HL-60 (cell line): Measurements from ENCODE around the gene FLT4.

ENCODE experiments used
- DNase-seq, 2 experiments: peaks; one replicate each; pipeline ENCODE4 v3.0.0-alpha.2; 2010 to 2020; ENCODE audit warnings: low read depth in 1 of 2, low spot score in 1 of 2
- H3K27ac ChIP-seq: fragments of 250-450 bp; sonication (Bioruptor Pico); replicated peaks from 2 replicates; pipeline ENCODE4 v1.5.1; 2020; ENCODE audit warnings: mild to moderate bottlenecking, moderate library complexity
- H3K27me3 ChIP-seq: fragments of 250-450 bp; sonication (Bioruptor Pico); 2 replicates; pipeline ENCODE4 v1.5.1; 2021; ENCODE audit warnings: mild to moderate bottlenecking, moderate library complexity; ENCODE audit not compliant: insufficient read depth, poor library complexity, severe bottlenecking
- H3K4me3 ChIP-seq: replicated peaks from 2 replicates; pipeline ENCODE4 v1.5.1; 2011; ENCODE audit warnings: mild to moderate bottlenecking, control low read depth, low read length; ENCODE audit not compliant: insufficient read depth
- CTCF ChIP-seq: IDR thresholded peaks from one replicate; pipeline ENCODE4 v1.5.1; 2011; ENCODE audit warnings: low read length, control low read depth, inconsistent platforms; ENCODE audit not compliant: insufficient read depth
- GABPA ChIP-seq: IDR thresholded peaks from 2 replicates; pipeline ENCODE4 v1.6.1; 2012; ENCODE audit warnings: low read depth
- POLR2AphosphoS5 ChIP-seq: IDR thresholded peaks from 2 replicates; pipeline ENCODE4 v1.6.1; 2012; ENCODE audit warnings: low read depth
- REST ChIP-seq: IDR thresholded peaks from 2 replicates; pipeline ENCODE4 v1.6.1; 2012; ENCODE audit warnings: low read depth; ENCODE audit not compliant: insufficient replicate concordance
- SPI1 ChIP-seq: IDR thresholded peaks from 2 replicates; pipeline ENCODE4 v1.6.1; 2012; ENCODE audit warnings: low read depth, mild to moderate bottlenecking, borderline replicate concordance

FLT4 gene

GRCh38 chr5:180692429-180692828 is 43.0 kb upstream of the FLT4 start:
- TF ChIP-seq SPI1 (no peak), REST (no peak), CTCF (no peak), GABPA (no peak), POLR2AphosphoS5 (no peak)
- H3K4me3 ChIP-seq = no peak overlapping the region
- no peak for DNase-seq
- H3K27me3 ChIP-seq = no peaks in the 10 kb centered on the region
- H3K27ac ChIP-seq = no peak overlapping the region

GRCh38 chr5:180691046-180691445 is 41.6 kb upstream of the FLT4 start:
- TF ChIP-seq REST = no peak
- TF ChIP-seq POLR2AphosphoS5 = no peak
- TF ChIP-seq CTCF = no peak
- TF ChIP-seq GABPA = no peak
- no peak for TF ChIP-seq SPI1
- Histone ChIP-seq H3K27ac (no peak overlapping the region), H3K4me3 (no peak overlapping the region), H3K27me3 (no peaks in the 10 kb centered on the region)
- DNase-seq = no peak

- no peak overlapping the region for H3K4me3 ChIP-seq
- H3K27me3 ChIP-seq = no peaks in the 10 kb centered on the region
- no peak for DNase-seq
- TF ChIP-seq POLR2AphosphoS5 (no peak), REST (no peak), SPI1 (no peak), GABPA (no peak), CTCF (no peak)
- no peak overlapping the region for H3K27ac ChIP-seq
Measured at GRCh38 chr5:180690562-180690961, 41.2 kb upstream of the FLT4 start.
